Keratinocyte (primary cell): ENCODE results near the gene FRAS1. TPM values are rescaled to one million over a fixed set of nuclear protein-coding genes. Genes with fewer than 3 reads are reported as not detected.

ENCODE experiments used
- DNase-seq: peaks from one replicate; pipeline ENCODE4 v3.0.0-alpha.2; 2011; ENCODE audit warnings: low read depth, missing footprints, low spot score
- FAIRE-seq: peaks from 2 replicates; lab custom pipeline; 2011; peaks lifted over from hg19 to GRCh38; lab: Jason Lieb, UNC
- H2AFZ ChIP-seq: 2 replicates; pipeline ENCODE4 v1.6.0; 2012; ENCODE audit warnings: low read length, control low read depth, inconsistent platforms; ENCODE audit not compliant: control insufficient read depth
- H3K27ac ChIP-seq: 2 replicates; pipeline ENCODE4 v1.5.1; 2011; ENCODE audit warnings: low read length; ENCODE audit not compliant: control insufficient read depth, insufficient read depth
- H3K27me3 ChIP-seq: 3 replicates; pipeline ENCODE4 v1.6.0; 2011; ENCODE audit warnings: low read length; ENCODE audit not compliant: control insufficient read depth, insufficient read depth; ENCODE audit errors: extremely low read depth
- H3K36me3 ChIP-seq, 2 experiments: 2 replicates in 1 of 2; 3 replicates in 1 of 2; pipeline ENCODE4 v1.5.1; 2011; ENCODE audit warnings: low read length in 2 of 2, mild to moderate bottlenecking in 1 of 2; ENCODE audit not compliant: control insufficient read depth in 2 of 2, insufficient read depth in 2 of 2; ENCODE audit errors: extremely low read depth in 1 of 2
- H3K4me1 ChIP-seq: 3 replicates; pipeline ENCODE4 v1.5.1; 2011; ENCODE audit warnings: low read length; ENCODE audit not compliant: control insufficient read depth, insufficient read depth; ENCODE audit errors: extremely low read depth
- H3K4me2 ChIP-seq: 3 replicates; pipeline ENCODE4 v1.6.0; 2011; ENCODE audit warnings: low read depth, low read length; ENCODE audit not compliant: control insufficient read depth, insufficient read depth; ENCODE audit errors: extremely low read depth
- H3K4me3 ChIP-seq, 3 experiments: fragments of 200-600 bp in 1 of 3; sonication (generic) in 1 of 3; 2 replicates in 2 of 3; 3 replicates in 1 of 3; pipeline ENCODE4 v1.5.1; 2011 to 2016; ENCODE audit warnings: low read length in 3 of 3, mild to moderate bottlenecking in 3 of 3, control low read depth in 2 of 3, inconsistent platforms in 1 of 3, low read depth in 1 of 3, mixed read lengths in 1 of 3, mixed run types in 1 of 3, moderate library complexity in 1 of 3; ENCODE audit not compliant: control insufficient read depth in 2 of 3, insufficient read depth in 2 of 3; ENCODE audit errors: extremely low read depth in 1 of 3
- H3K79me2 ChIP-seq: 2 replicates; pipeline ENCODE4 v1.6.0; 2012; ENCODE audit warnings: low read length; ENCODE audit not compliant: control insufficient read depth, insufficient read depth
- H3K9ac ChIP-seq: 3 replicates; pipeline ENCODE4 v1.6.0; 2011; ENCODE audit warnings: low read length; ENCODE audit not compliant: control insufficient read depth, insufficient read depth; ENCODE audit errors: extremely low read depth
- H3K9me1 ChIP-seq: 3 replicates; pipeline ENCODE4 v1.6.0; 2011; ENCODE audit warnings: low read length; ENCODE audit not compliant: control insufficient read depth, insufficient read depth; ENCODE audit errors: extremely low read depth
- H3K9me3 ChIP-seq: 2 replicates; pipeline ENCODE4 v1.5.1; 2012; ENCODE audit warnings: low read depth, low read length; ENCODE audit not compliant: control insufficient read depth
- H4K20me1 ChIP-seq: 3 replicates; pipeline ENCODE4 v1.6.0; 2011; ENCODE audit warnings: low read length; ENCODE audit not compliant: control insufficient read depth, insufficient read depth; ENCODE audit errors: extremely low read depth
- CTCF ChIP-seq, 3 experiments: IDR thresholded peaks in 1 of 3; conservative IDR thresholded peaks in 1 of 3; optimal IDR thresholded peaks in 1 of 3; 2 replicates in 2 of 3; 3 replicates in 1 of 3; pipeline versions ENCODE3 to v1.5.1; 2011; ENCODE audit warnings: low read length in 3 of 3, mild to moderate bottlenecking in 3 of 3, moderate library complexity in 2 of 3, control low read depth in 1 of 3, inconsistent platforms in 1 of 3; ENCODE audit not compliant: insufficient read depth in 2 of 3; ENCODE audit errors: extremely low read depth in 1 of 3
- EZH2 ChIP-seq: IDR thresholded peaks from one replicate; pipeline ENCODE4 v1.6.1; 2012; ENCODE audit warnings: inconsistent platforms, mild to moderate bottlenecking, low read length, moderate library complexity
- dilution Hi-C: fragments of 300-500 bp; cut with MboI; formaldehyde crosslinking; loops from one replicate; pipeline ENCODE4 v1.7.0; 2020; ENCODE audit warnings: low sequenced_read_pairs; ENCODE audit not compliant: extremely low pct_ligation_motif_present
- polyA plus RNA-seq, 5 experiments: library from polyadenylated mRNA; depleted of rRNA in 3 of 5; stranded (reverse) in 3 of 5; stranded (forward) in 1 of 5; unstranded in 1 of 5; fragments of >200 nt; gene quantifications; 1 replicate in 1 of 5; 2 replicates in 3 of 5; 3 replicates in 1 of 5; pipeline versions ENCODE4 v1.2.1 to v1.2.3, GENCODE V29; 2011 to 2012; ENCODE audit warnings: missing spikeins in 2 of 5, low read depth in 1 of 5, low replicate concordance in 1 of 5

FRAS1 gene
- polyA plus RNA-seq, 1 donor (not counting 4 experiments of a cell fraction or from before 2014, with no cell fraction given) = 3.5 TPM

GRCh38 chr4:78165758-78166157, 108.6 kb downstream of the FRAS1 start:
- DNase-seq = no peak
- dilution Hi-C loops = no loop called here
- H3K4me3 ChIP-seq = no peak overlapping the region
- no peaks in the 10 kb centered on the region for H3K27me3 ChIP-seq
- H3K9me3 ChIP-seq = no peaks in the 10 kb centered on the region
- TF ChIP-seq EZH2 (no peak), CTCF (optimal IDR thresholded peaks at IDR 0.05 in 1 of 3, IDR thresholded peaks at IDR 0.05 in 1 of 3, conservative IDR thresholded peaks at IDR 0.05 in 1 of 3; ENCODE audit: extremely low read depth in 1 of 3, insufficient read depth in 2 of 3, low read length in 3 of 3) (no peak)
- no peak overlapping the region for H2AFZ ChIP-seq
- no peak for FAIRE-seq
- peaks cover 4% of the 10 kb centered on the region for H3K4me1 ChIP-seq
- no peaks in the 10 kb centered on the region for H4K20me1 ChIP-seq
- no peak overlapping the region for H3K4me2 ChIP-seq
- H3K79me2 ChIP-seq = no peaks in the 10 kb centered on the region
- H3K27ac ChIP-seq = no peak overlapping the region
- H3K36me3 ChIP-seq = no peaks in the 10 kb centered on the region
- no peak overlapping the region for H3K9ac ChIP-seq
- H3K9me1 ChIP-seq = no peaks in the 10 kb centered on the region

- TF ChIP-seq EZH2 (no peak), CTCF (optimal IDR thresholded peaks at IDR 0.05 in 1 of 3, IDR thresholded peaks at IDR 0.05 in 1 of 3, conservative IDR thresholded peaks at IDR 0.05 in 1 of 3; ENCODE audit: extremely low read depth in 1 of 3, insufficient read depth in 2 of 3, low read length in 3 of 3) (no peak)
- H3K36me3 ChIP-seq = no peaks in the 10 kb centered on the region
- H3K27ac ChIP-seq = no peak overlapping the region
- H4K20me1 ChIP-seq = no peaks in the 10 kb centered on the region
- no peaks in the 10 kb centered on the region for H3K9me3 ChIP-seq
- H3K4me1 ChIP-seq = peaks cover 4% of the 10 kb centered on the region
- H3K9me1 ChIP-seq = no peaks in the 10 kb centered on the region
- H2AFZ ChIP-seq = no peak overlapping the region
- H3K79me2 ChIP-seq = no peaks in the 10 kb centered on the region
- dilution Hi-C loops = no loop called here
- no peak overlapping the region for H3K9ac ChIP-seq
- H3K4me3 ChIP-seq = no peak overlapping the region
- FAIRE-seq (peak; percentile 39), DNase-seq (no peak)
- no peak overlapping the region for H3K4me2 ChIP-seq
- H3K27me3 ChIP-seq = no peaks in the 10 kb centered on the region
Measured at GRCh38 chr4:78166622-78167021, 109.5 kb downstream of the FRAS1 start.
